Mesodermal cell (in vitro differentiated cells): ENCODE results near the gene HEATR5B.
A peak's percentile ranks its signal among the peaks of the same experiment; 100 is the strongest.
"Not testable (repeated sequence)": the region's sequence is repeated elsewhere in the genome, so short reads cannot be mapped to it uniquely, and the experiment has no call there.

Experiments used
- H3K27ac ChIP-seq: 2 replicates; pipeline ENCODE4 v1.7.0; 2013; ENCODE audit warnings: mild to moderate bottlenecking, low read depth, low read length, moderate library complexity; ENCODE audit not compliant: severe bottlenecking
- H3K36me3 ChIP-seq: 2 replicates; pipeline ENCODE4 v1.7.1; 2013; ENCODE audit warnings: mild to moderate bottlenecking, low read length, moderate library complexity; ENCODE audit not compliant: control insufficient read depth, insufficient read depth
- H3K4me1 ChIP-seq: one replicate; pipeline ENCODE4 v1.7.1; 2013; ENCODE audit warnings: mild to moderate bottlenecking, low read length; ENCODE audit not compliant: insufficient read depth, control insufficient read depth, poor library complexity, severe bottlenecking
- H3K4me3 ChIP-seq: 2 replicates; pipeline ENCODE4 v1.7.0; 2013; ENCODE audit warnings: low read length, control low read depth, mild to moderate bottlenecking; ENCODE audit not compliant: insufficient read depth, poor library complexity, severe bottlenecking; ENCODE audit errors: extremely low read depth
- H3K9me3 ChIP-seq: 2 replicates; pipeline ENCODE4 v1.7.1; 2013; ENCODE audit warnings: mild to moderate bottlenecking, low read length, moderate library complexity; ENCODE audit not compliant: control insufficient read depth
- WGBS, 2 experiments: methylation state at CpG; one replicate each; pipeline ENCODE4 v1.1.5; 2013; ENCODE audit warnings: missing lambda C conversion rate in 2 of 2; ENCODE audit not compliant: insufficient coverage in 2 of 2; 5-methylcytosine and 5-hydroxymethylcytosine counted together

Gene HEATR5B

DNA sequence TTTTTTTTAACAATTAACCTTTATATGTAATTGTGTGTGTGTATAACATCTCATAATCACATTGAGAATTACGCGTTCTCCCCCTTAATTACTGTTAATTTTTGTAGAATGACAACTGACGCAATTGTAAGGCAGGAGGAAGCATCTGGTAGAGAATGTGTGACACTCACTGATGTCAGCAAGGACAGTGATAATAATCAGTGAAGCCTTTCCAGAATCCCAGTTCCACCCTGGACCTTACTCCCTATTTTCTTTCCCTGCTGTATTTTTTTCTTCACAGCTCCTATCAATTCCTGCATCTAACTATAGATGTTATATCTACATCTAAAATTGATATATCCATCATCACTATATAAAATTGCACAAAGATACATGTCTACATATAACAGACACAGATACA is 101.7 kb downstream of the HEATR5B start:
- H3K36me3 ChIP-seq: peaks cover 4% of the 10 kb centered on the region
- H3K4me1 ChIP-seq: no peaks in the 10 kb centered on the region
- 100% methylated on average over 1 of the region's 3 CpGs; no CpG with 5 or more reads in 1 of the 2 experiments for WGBS, 2 experiments
- no peaks in the 10 kb centered on the region for H3K9me3 ChIP-seq
- H3K4me3 ChIP-seq: no peak overlapping the region
- no peak overlapping the region for H3K27ac ChIP-seq

- no peaks in the 10 kb centered on the region for H3K9me3 ChIP-seq
- H3K4me3 ChIP-seq: no peak overlapping the region
- H3K27ac ChIP-seq: no peak overlapping the region
- peaks cover 4% of the 10 kb centered on the region for H3K36me3 ChIP-seq
- no peaks in the 10 kb centered on the region for H3K4me1 ChIP-seq
- WGBS, 2 experiments: no CpG with 5 or more reads among the region's 2 CpGs
Observed at GRCh38 chr2:36981911-36982310, 102.3 kb downstream of the HEATR5B start.

DNA sequence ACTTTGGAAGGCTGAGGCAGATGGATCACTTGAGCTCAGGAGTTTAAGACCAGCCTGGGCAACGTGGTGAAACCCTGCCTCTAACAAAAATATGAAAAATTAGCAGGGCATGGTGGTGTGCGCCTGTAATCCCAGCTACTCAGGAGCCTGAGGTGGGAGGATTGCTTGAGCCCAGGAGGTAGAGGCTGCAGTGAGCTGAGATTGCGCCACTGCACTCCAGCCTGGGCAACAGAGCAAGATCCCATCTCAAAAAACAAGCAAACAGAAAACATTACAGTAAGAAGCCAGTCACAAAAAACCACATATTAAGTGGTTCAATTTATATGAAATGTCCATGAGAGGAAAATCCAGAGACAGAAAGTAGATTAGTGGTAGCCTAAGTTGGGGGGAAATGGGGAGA is 105.2 kb downstream of the HEATR5B start:
- 83 to 100% methylated on average over 1 to 2 of the region's 3 CpGs for whole genome bisulfite sequencing, 2 experiments
- H3K9me3 ChIP-seq, H3K27ac ChIP-seq, H3K4me3 ChIP-seq, H3K36me3 ChIP-seq, H3K4me1 ChIP-seq: not testable (repeated sequence)

DNA sequence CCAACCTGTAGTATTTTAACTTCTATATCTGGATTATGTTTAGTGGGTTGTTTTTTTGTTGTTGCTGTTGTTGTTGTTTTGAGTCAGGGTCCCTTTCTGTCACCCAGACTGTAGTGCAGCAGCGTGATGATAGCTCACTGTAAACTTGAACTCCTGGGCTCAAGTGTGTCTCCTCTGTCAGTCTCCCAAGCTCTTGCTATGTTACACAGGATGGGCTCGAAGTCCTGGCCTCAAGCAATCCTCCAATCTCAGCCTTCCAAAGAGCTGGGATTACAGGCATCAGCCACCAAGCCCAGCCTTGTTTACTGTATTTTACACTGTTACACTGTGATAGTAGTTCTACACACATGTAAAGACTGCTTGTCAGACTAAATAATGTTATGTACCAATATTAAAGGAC is 108.1 kb downstream of the HEATR5B start:
- no peak overlapping the region for H3K27ac ChIP-seq
- no peak overlapping the region for H3K4me3 ChIP-seq
- no peaks in the 10 kb centered on the region for H3K36me3 ChIP-seq
- H3K4me1 ChIP-seq: no peaks in the 10 kb centered on the region
- H3K9me3 ChIP-seq: no peaks in the 10 kb centered on the region
- WGBS, 2 experiments: 93 to 100% methylated on average over 2 of the region's 2 CpGs

DNA sequence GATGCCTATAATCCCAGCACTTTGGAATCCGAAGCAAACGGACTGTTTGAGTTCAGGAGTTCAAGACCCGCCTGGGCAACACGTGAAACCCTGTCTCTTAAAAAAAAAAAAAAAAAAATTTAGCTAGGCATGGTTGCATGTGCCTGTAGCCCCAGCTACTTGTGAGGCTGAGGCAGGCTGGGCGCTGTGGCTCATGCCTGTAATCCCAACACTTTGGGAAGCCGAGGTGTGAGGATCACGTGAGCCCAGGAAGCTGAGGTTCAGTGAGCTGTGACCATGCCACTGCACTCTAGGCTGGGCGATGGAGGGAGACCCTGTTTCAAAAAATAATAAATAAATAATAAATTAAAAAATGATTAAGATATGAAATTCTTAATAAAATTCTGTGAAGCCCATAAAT is 108.9 kb downstream of the HEATR5B start:
- WGBS, 2 experiments: 81 to 97% methylated on average over 6 of the region's 8 CpGs
- H3K36me3 ChIP-seq: no peaks in the 10 kb centered on the region
- H3K4me3 ChIP-seq: no peak overlapping the region

DNA sequence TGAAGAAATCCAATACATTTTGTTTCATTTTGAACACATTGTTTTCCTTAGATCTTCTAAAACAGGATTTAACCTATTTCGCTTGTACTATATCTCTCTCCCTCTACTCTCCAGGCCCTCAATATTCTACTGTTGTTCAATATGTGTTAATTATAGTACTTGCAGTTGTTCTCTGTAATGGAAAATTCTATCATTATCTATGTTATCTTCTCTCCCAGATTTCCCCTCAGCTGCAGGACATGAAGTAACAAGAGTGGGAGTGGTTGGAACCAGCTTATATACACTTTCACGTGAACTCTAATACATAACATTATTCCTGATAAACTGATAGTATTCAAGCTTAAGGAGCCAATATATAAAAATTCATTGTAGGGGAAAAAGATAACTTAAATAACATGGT is 110.9 kb downstream of the HEATR5B start:
- Histone ChIP-seq H3K36me3 (no peaks in the 10 kb centered on the region), H3K27ac (peak overlapping the region; percentile 71), H3K4me1 (peaks cover 2% of the 10 kb centered on the region), H3K9me3 (no peaks in the 10 kb centered on the region), H3K4me3 (no peak overlapping the region)
- WGBS, 2 experiments: no CpG with 5 or more reads among the region's 2 CpGs

More for the DNA sequence above, 108.9 kb downstream of the HEATR5B start:
- no peaks in the 10 kb centered on the region for H3K4me1 ChIP-seq
- H3K27ac ChIP-seq: no peak overlapping the region
- H3K9me3 ChIP-seq: no peaks in the 10 kb centered on the region

DNA sequence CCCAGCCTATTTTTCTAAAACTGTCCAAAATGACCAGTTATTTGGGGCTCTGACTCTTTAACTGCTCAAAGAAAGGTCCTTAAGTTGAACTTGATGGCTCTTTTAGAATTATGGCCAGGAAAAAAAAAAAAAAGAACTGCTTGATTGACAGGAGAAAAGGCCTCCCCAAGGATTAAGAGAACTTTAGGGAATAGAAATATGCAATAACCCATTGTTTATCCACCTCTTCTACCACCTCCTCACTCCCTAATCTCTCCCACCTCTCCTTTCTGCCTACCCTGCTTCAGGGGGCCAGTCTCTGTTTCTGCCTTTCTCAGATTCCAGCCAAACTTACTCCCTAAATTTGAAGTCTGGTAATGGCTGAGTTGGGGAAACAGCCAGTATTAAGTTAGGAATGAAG is 112.2 kb downstream of the HEATR5B start:
- H3K4me1 ChIP-seq: peaks cover 11% of the 10 kb centered on the region
- no peak overlapping the region for H3K27ac ChIP-seq
- no peak overlapping the region for H3K4me3 ChIP-seq
- no peaks in the 10 kb centered on the region for H3K9me3 ChIP-seq
- H3K36me3 ChIP-seq: no peaks in the 10 kb centered on the region

DNA sequence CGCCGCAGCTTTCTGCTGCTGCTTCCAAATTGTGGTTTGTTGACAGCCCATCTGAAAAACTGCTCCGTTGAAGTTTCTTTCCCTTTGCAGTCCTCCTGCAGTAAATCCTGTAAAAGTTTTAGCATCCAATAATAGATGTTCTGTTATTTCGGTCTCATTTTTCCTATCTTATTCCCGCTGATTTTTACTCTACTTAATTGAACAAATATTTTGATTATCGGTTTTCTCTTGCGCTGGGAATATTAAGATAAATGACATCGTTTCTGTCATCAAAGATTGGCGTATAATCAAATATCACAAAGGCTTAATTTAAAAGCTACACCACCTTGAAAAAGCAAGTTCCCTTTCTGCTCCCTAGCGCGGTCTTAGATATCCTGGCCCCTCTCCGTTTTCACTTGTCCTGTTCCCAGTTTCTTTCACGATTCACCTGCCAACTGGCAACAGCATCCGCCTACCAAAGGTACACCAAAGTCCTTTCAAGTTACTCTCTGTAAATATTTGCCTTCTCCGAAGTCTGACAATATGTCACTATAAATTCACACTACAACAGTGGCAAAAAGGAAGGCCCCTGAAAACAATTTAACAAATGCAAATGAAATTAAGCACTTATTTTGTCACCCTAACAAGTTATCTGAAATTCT is 116.8 kb downstream of the HEATR5B start:
- Histone ChIP-seq H3K9me3 (no peaks in the 10 kb centered on the region), H3K36me3 (no peaks in the 10 kb centered on the region), H3K4me1 (peaks cover 11% of the 10 kb centered on the region), H3K4me3 (peak overlapping the region; percentile 82), H3K27ac (peak overlapping the region; percentile 76)
- WGBS, 2 experiments: 42 to 47% methylated on average over 10 to 11 of the region's 15 CpGs

DNA sequence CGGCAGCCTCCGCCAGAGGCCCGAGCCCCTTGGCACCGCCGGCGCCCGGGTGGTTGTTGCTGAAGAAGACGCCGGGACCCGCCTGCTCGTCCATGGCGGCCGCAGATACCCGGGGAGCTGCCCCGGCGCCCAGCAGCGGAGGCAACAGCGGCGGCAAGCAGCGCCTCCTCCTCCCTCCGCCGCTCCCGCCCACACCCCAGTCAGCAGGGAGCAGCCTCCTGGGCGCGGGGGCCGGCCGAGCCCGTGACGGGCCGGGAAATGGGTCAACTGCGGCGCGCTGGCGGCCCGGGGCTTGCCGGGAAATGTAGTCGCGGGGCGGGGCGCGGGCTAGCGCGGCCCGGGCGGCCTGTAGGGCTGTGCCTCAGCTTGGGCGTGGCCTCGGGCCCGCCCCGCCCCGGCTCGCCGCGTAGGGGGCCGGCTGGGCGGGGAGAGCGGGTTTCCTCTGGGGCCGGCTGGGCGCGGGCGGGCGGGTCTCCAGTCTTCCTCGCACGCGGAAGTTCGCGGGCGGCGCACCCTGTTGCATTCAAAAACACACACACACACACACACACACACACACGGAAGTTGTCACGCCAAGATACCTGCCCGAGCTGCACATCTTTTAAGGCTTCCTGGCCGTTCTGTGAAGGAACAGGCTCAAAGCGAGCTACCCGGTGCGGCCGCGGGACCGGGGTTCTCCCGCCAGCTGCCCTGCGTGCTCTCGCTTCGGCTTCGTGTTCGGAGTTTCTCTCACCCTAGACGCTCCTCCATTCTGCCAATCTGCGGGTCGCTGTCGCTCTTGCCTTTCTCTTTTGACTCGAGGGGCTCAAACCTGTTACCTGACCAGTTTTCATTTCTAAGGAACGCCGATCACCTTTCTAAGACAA is 117.6 kb downstream of the HEATR5B start, which contains the start of gene STRN:
Gene STRN, minus strand, starts transcription at position 167 of the 866 bp plus-strand sequence. Its CDS starts 73 bp downstream, at position 94.
- H3K9me3 ChIP-seq: no peaks in the 10 kb centered on the region
- peaks cover 11% of the 10 kb centered on the region for H3K4me1 ChIP-seq
- no peaks in the 10 kb centered on the region for H3K36me3 ChIP-seq
- peak within 1 kb of the TSS; percentile 82 for H3K4me3 ChIP-seq
- WGBS, 2 experiments: 0% methylated on average over 48 to 88 of the region's 91 CpGs
- H3K27ac ChIP-seq: peak within 1 kb of the TSS; percentile 86

GRCh38 chr2:36965751-36966369 is 118.3 kb downstream of the HEATR5B start:
- Histone ChIP-seq H3K27ac (peak overlapping the region; percentile 86), H3K4me1 (peaks cover 11% of the 10 kb centered on the region), H3K4me3 (peak overlapping the region; percentile 82), H3K36me3 (no peaks in the 10 kb centered on the region), H3K9me3 (no peaks in the 10 kb centered on the region)
- WGBS, 2 experiments: 0% methylated on average over 19 to 33 of the region's 42 CpGs
